AG10803 (cell line): ENCODE results near the gene SHF.

Experiments used
- DNase-seq: peaks from one replicate; pipeline ENCODE4 v3.0.0; 2010; ENCODE audit warnings: low read depth
- H3K4me3 ChIP-seq: 2 replicates; pipeline ENCODE4 v1.5.1; 2011; ENCODE audit warnings: mild to moderate bottlenecking, low read length, control low read depth
- CTCF ChIP-seq: conservative IDR thresholded peaks from 2 replicates; pipeline ENCODE4 v1.5.1; 2011; ENCODE audit warnings: mild to moderate bottlenecking, low read length, control low read depth, inconsistent platforms

SHF gene

GRCh38 chr15:45162771-45163507 is 24.8 kb downstream of the SHF start:
- TF ChIP-seq CTCF = peak; percentile 99
- no peak overlapping the region for H3K4me3 ChIP-seq
- peak; percentile 77 for DNase-seq

GRCh38 chr15:45161666-45162065 is 26.1 kb downstream of the SHF start:
- H3K4me3 ChIP-seq = no peak overlapping the region
- no peak for DNase-seq
- TF ChIP-seq CTCF = no peak

GRCh38 chr15:45157974-45158373 is 29.8 kb downstream of the SHF start:
- no peak for TF ChIP-seq CTCF
- no peak overlapping the region for H3K4me3 ChIP-seq
- DNase-seq = peak; percentile 85

GRCh38 chr15:45156744-45157455 is 30.9 kb downstream of the SHF start:
- peak; percentile 79 for DNase-seq
- no peak overlapping the region for H3K4me3 ChIP-seq
- no peak for TF ChIP-seq CTCF

GRCh38 chr15:45155739-45156138 is 32.0 kb downstream of the SHF start:
- no peak overlapping the region for H3K4me3 ChIP-seq
- DNase-seq = no peak
- no peak for TF ChIP-seq CTCF

GRCh38 chr15:45151998-45152828 is 35.6 kb downstream of the SHF start:
- H3K4me3 ChIP-seq = no peak overlapping the region
- no peak for DNase-seq
- TF ChIP-seq CTCF = no peak
